Measurements from ENCODE around the gene FAM89A. TPM values are rescaled to one million over a fixed set of nuclear protein-coding genes. Genes with fewer than 3 reads are reported as not detected.

The FAM89A gene
- total and polyA plus RNA-seq, 9 of the 15 experiments (the other 6 are each of a cell fraction or from before 2014, with no cell fraction given), result 8.7 to 66.2 (median 43.3) TPM

DNA sequence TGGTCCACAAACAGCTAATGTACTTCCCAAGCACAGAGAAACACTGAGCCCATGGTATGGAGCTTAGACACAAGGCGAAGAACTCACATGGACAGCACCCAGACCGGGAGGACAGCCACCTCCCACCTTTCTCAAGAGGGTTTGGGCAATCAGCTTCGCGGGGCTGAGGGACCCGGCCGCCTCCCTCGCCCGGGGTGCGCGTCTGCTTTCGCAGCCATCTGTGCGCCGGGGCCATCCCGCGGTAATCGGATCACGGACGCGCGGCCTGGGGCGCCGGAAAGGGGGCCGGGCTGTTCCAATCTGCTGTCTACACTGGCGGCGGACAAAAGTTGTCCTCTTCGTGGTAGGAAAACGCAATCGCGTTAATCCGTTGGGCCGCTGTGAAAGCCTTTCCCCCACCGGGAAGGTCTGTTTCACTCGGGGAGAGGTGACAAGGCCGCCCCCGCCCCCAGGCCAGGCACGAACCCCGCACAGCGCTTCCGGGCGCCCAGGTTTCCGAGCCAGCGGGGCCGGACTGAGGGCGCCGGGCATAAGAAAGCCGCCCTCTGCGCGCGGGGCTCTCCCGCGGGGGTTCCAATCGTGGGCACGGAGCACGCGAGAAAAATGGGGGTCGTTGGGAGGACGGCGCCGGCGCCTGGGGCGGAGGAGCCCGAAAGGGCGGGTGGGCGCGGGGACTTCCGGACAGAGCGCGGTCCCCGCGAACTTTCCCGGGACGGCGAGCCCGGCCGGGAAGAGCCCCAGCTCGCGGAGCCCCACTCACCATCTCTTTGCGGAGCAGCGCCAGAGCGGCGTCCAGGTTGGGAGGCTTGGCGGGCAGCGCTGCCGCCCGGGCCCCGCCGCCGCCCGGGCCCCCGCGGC, 664 bp downstream of the FAM89A start (continued):
- TF ChIP-seq RFX7 (CRISPR knock-in tag; IDR thresholded peaks at IDR 0.05) (no peak), PCBP2 (IDR thresholded peaks at IDR 0.05; ENCODE audit: low read depth, low read length, poor library complexity, severe bottlenecking) (no peak), RBFOX2 (IDR thresholded peaks at IDR 0.05; ENCODE audit: low read depth, low read length) (peak; percentile 72), ZNF239 (CRISPR knock-in tag; IDR thresholded peaks at IDR 0.05) (no peak), EGR1 (conservative IDR thresholded peaks at IDR 0.05) (peak; percentile 75), SIN3B (IDR thresholded peaks at IDR 0.05; ENCODE audit: low read depth) (0 out of 2 replicates have a peak, but pooled peaks have one; percentile 11), MTA3 (IDR thresholded peaks at IDR 0.05; ENCODE audit: borderline replicate concordance) (peak; percentile 54; the same call in 1 of the 2 replicates), ZNF766 (CRISPR knock-in tag; conservative IDR thresholded peaks at IDR 0.05) (no peak), NR3C1 (CRISPR knock-in tag; IDR thresholded peaks at IDR 0.05) (peak; percentile 62; the same call in 1 of the 2 replicates), MECOM (CRISPR knock-in tag; IDR thresholded peaks at IDR 0.05) (no peak), MTA1 (IDR thresholded peaks at IDR 0.05; ENCODE audit: borderline replicate concordance) (0 out of 2 replicates have a peak, but pooled peaks have one; percentile 37), ZNF780A (CRISPR knock-in tag; IDR thresholded peaks at IDR 0.05) (0 out of 2 replicates have a peak, but pooled peaks have one; percentile 44), POLR2G (IDR thresholded peaks at IDR 0.05; ENCODE audit: low read depth, low read length) (peak; percentile 64), CEBPG (CRISPR knock-in tag; IDR thresholded peaks at IDR 0.05) (peak; percentile 48), CEBPG (tag; conservative IDR thresholded peaks at IDR 0.05 in 1 of 2, IDR thresholded peaks at IDR 0.05 in 1 of 2) (peak in 1 of 2 experiments; percentile 17; a peak in 1 of 4 replicates), ZBTB17 (CRISPR knock-in tag; IDR thresholded peaks at IDR 0.05) (peak; percentile 12; the same call in 1 of the 2 replicates), MAZ (CRISPR knock-in tag; conservative IDR thresholded peaks at IDR 0.05 in 1 of 2, IDR thresholded peaks at IDR 0.05 in 1 of 2) (peak; percentile 34 to 53), SMARCE1 (IDR thresholded peaks at IDR 0.05) (0 out of 2 replicates have a peak, but pooled peaks have one; percentile 56), GATAD2B (IDR thresholded peaks at IDR 0.05; ENCODE audit: borderline replicate concordance) (no peak), SMAD4 (CRISPR knock-in tag; conservative IDR thresholded peaks at IDR 0.05) (0 out of 2 replicates have a peak, but pooled peaks have one; percentile 26), ZFP36 (IDR thresholded peaks at IDR 0.05; ENCODE audit: low read depth, low read length, partially characterized antibody) (no peak)
- TF ChIP-seq, protein P1, sequence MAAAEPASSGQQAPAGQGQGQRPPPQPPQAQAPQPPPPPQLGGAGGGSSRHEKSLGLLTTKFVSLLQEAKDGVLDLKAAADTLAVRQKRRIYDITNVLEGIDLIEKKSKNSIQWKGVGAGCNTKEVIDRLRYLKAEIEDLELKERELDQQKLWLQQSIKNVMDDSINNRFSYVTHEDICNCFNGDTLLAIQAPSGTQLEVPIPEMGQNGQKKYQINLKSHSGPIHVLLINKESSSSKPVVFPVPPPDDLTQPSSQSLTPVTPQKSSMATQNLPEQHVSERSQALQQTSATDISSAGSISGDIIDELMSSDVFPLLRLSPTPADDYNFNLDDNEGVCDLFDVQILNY (CRISPR knock-in tag; IDR thresholded peaks at IDR 0.05), result no peak
- TF ChIP-seq, protein P2, sequence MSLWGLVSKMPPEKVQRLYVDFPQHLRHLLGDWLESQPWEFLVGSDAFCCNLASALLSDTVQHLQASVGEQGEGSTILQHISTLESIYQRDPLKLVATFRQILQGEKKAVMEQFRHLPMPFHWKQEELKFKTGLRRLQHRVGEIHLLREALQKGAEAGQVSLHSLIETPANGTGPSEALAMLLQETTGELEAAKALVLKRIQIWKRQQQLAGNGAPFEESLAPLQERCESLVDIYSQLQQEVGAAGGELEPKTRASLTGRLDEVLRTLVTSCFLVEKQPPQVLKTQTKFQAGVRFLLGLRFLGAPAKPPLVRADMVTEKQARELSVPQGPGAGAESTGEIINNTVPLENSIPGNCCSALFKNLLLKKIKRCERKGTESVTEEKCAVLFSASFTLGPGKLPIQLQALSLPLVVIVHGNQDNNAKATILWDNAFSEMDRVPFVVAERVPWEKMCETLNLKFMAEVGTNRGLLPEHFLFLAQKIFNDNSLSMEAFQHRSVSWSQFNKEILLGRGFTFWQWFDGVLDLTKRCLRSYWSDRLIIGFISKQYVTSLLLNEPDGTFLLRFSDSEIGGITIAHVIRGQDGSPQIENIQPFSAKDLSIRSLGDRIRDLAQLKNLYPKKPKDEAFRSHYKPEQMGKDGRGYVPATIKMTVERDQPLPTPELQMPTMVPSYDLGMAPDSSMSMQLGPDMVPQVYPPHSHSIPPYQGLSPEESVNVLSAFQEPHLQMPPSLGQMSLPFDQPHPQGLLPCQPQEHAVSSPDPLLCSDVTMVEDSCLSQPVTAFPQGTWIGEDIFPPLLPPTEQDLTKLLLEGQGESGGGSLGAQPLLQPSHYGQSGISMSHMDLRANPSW (CRISPR knock-in tag; IDR thresholded peaks at IDR 0.05), result 0 out of 2 replicates have a peak, but pooled peaks have one; percentile 65

All from K562 (cell line).